Chondrocyte (in vitro differentiated cells): ENCODE measurements around the gene HILPDA. TPM values are rescaled to one million over a fixed set of nuclear protein-coding genes. Genes with fewer than 3 reads are reported as not detected.

Experiments
- DNase-seq: peaks from one replicate; pipeline ENCODE4 v3.0.0; 2021; ENCODE audit warnings: mixed read lengths, low spot score
- H3K27ac Mint-ChIP-seq: one replicate; pipeline ENCODE4 v1.8.0; 2021; ENCODE audit warnings: mild to moderate bottlenecking, moderate library complexity, mixed read lengths; ENCODE audit not compliant: unreplicated experiment
- H3K27me3 Mint-ChIP-seq: 2 replicates; pipeline ENCODE4 v1.8.0; 2021; ENCODE audit warnings: low read depth, mixed read lengths
- H3K36me3 Mint-ChIP-seq: 2 replicates; pipeline ENCODE4 v1.8.0; 2021; ENCODE audit warnings: low read depth, mixed read lengths
- H3K4me1 Mint-ChIP-seq: 2 replicates; pipeline ENCODE4 v1.8.0; 2021; ENCODE audit warnings: low read depth, mild to moderate bottlenecking, mixed read lengths
- H3K4me3 Mint-ChIP-seq: one replicate; pipeline ENCODE4 v1.8.0; 2021; ENCODE audit warnings: mild to moderate bottlenecking, moderate library complexity, mixed read lengths; ENCODE audit not compliant: unreplicated experiment
- H3K9me3 Mint-ChIP-seq: 2 replicates; pipeline ENCODE4 v1.8.0; 2021; ENCODE audit warnings: low read depth, mixed read lengths
- total RNA-seq: library from RNA; stranded (reverse); gene quantifications from 3 replicates; pipeline ENCODE4 v1.2.1, GENCODE V29; 2021
- TF ChIP-seq, protein P1 (sequence below): fragments of 200-600 bp; sonication (generic); IDR thresholded peaks from 2 replicates; pipeline ENCODE4 v1.5.0; 2021; ENCODE audit warnings: antibody characterized with exemption, mild to moderate bottlenecking, moderate library complexity

The HILPDA gene
- total RNA-seq, 1 donor from 2014 or later = 15.8 TPM

DNA sequence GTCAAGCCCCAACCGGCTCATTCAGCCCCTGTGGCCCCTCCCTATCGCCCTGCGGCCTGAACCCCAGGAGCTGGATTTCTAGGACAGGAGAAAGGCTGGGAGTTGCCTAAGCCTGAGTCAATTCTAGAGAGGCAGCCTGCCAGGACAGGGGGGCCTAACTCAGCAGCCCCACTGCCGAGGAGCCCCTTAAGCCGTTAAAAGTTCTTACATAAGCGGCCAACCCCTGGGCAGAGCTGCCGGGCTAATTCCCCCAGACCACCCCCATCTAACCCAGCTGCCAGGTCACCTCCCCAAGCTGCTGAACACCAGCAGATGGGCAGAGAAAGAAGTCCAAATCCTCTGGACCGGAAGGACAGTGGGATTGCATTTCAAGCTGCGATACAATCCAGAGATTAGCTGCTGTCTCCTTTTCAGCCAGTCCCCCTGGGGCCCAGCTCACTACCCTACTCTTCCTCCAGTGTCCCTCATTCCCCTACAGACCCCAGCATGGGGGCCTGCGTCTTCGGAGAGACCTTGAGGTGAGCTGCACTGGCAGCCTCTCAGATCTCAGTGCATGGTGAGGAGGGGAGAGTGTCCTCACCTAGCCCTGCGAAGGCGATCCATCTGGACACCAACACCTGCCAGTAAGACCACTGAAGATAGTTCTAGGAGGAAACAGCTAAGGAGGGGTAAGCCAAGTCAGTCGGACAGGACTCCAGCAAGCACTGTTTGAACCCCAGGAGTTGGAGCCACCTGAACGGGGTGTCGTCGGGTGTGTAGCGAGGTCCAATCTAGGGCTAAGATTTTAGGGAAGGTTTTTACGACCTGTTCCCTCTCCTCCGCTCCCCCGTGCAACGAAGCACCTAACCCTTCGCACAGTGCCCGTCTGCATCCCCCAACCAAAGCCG is 46.7 kb upstream of the HILPDA start:
- H3K27me3 Mint-ChIP-seq = peaks cover 10% of the 10 kb centered on the region
- peak; percentile 78 for DNase-seq
- H3K36me3 Mint-ChIP-seq = peaks cover 3% of the 10 kb centered on the region
- H3K4me1 Mint-ChIP-seq = peaks cover 34% of the 10 kb centered on the region
- H3K27ac Mint-ChIP-seq = peak overlapping the region; percentile 49
- H3K9me3 Mint-ChIP-seq = no peaks in the 10 kb centered on the region
- peak overlapping the region; percentile 79 for H3K4me3 Mint-ChIP-seq
- TF ChIP-seq, protein P1, sequence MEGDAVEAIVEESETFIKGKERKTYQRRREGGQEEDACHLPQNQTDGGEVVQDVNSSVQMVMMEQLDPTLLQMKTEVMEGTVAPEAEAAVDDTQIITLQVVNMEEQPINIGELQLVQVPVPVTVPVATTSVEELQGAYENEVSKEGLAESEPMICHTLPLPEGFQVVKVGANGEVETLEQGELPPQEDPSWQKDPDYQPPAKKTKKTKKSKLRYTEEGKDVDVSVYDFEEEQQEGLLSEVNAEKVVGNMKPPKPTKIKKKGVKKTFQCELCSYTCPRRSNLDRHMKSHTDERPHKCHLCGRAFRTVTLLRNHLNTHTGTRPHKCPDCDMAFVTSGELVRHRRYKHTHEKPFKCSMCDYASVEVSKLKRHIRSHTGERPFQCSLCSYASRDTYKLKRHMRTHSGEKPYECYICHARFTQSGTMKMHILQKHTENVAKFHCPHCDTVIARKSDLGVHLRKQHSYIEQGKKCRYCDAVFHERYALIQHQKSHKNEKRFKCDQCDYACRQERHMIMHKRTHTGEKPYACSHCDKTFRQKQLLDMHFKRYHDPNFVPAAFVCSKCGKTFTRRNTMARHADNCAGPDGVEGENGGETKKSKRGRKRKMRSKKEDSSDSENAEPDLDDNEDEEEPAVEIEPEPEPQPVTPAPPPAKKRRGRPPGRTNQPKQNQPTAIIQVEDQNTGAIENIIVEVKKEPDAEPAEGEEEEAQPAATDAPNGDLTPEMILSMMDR = no peak

DNA sequence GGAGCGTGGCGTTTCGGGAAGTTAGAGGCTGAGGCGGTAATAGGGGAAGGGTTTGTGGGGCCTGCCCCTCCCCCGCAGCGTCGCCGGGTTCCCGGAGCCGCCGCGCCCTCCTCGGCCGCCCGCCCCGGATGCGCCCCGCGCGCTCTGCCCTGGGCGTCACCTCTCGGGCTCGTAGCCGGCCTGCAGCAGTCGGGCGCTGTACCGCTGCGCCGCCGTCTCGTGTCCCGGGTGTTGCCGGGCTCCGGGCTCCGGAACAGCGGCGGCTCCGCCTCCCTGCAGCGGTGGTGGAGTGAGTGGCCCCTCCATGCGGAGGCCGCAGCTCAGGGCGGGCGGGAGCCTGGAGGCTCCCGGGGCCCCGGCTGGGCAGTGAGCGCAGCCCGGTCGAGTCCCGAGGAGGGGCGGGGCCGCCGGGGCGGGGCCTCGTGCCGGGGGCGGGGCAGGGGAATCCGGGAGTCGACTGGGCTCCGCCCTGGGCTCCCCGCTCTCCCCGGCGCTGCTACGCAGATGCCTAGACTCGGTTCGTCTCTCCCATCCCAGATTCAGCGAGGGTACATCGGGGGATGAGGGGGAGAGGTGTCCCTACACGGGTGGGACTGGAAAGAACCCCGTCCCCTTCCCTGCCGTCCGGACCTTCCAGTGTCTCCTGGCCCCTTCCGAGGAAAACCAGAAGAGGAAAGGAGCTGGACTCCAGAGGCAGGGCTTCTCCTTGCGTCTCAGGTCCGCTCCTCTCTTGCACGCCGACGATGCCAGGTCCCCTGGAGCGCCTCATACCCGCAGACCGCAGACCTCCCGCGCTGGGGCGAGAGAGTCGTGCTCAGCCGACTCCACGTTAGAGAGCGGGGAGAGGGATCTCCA is 45.9 kb upstream of the HILPDA start, which contains the start of gene IMPDH1:
Gene IMPDH1, minus strand, starts transcription at position 387 of the 855 bp plus-strand sequence. Its CDS starts 81 bp downstream, at position 306.
- no peaks in the 10 kb centered on the region for H3K9me3 Mint-ChIP-seq
- peak within 1 kb of the TSS; percentile 89 for H3K27ac Mint-ChIP-seq
- TF ChIP-seq, protein P1 = no peak
- peak within 1 kb of the TSS; percentile 86 for H3K4me3 Mint-ChIP-seq
- H3K36me3 Mint-ChIP-seq = peaks cover 3% of the 10 kb centered on the region
- peaks cover 11% of the 10 kb centered on the region for H3K27me3 Mint-ChIP-seq
- peaks cover 25% of the 10 kb centered on the region for H3K4me1 Mint-ChIP-seq
- peak; percentile 91 for DNase-seq

DNA sequence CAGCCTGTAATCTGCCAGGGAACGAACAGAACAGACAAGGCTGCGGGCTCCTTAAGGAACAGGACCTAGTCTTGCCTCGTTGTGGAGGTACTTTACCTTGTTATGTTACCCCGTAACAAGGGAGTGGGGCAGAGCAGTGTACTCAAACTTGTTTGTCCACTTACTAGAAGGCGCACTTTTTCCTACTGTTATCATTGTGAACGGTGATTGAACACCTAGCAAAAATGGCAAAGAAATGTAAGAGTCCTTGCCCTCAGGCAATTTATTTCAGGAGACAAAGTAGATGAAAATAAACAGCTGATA is 45.3 kb upstream of the HILPDA start:
- peaks cover 3% of the 10 kb centered on the region for H3K36me3 Mint-ChIP-seq
- DNase-seq = no peak
- H3K9me3 Mint-ChIP-seq = no peaks in the 10 kb centered on the region
- H3K4me3 Mint-ChIP-seq = peak overlapping the region; percentile 86
- H3K4me1 Mint-ChIP-seq = peaks cover 22% of the 10 kb centered on the region
- TF ChIP-seq, protein P1 = no peak
- peak overlapping the region; percentile 89 for H3K27ac Mint-ChIP-seq
- peaks cover 11% of the 10 kb centered on the region for H3K27me3 Mint-ChIP-seq

DNA sequence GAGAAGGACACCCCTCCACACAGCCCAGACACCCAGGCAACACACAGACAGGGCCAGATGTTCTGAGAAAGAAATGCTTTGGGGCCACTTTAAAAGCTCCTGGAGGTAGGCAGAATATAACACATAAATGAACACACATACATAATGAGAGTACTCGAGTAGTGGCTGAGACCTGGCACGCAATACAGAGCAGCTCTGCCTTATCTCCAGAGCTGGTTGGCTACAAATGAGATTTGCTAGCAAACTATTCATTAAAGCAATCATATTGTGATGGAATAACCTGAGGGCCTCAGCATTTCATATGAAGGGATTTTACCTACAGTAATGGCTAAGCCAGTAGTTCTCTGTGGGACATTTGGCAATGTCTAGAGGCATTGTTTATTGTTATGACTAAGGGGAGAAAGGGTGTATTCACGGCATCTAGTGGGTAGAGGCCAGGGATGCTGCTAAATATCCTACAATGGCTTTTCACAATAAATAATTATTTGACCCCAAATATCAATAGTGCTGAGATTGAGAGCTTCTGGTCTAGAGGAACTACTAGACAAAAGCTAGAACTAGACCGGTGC is 40.4 kb upstream of the HILPDA start:
- TF ChIP-seq, protein P1 = no peak
- Mint-ChIP-seq H3K27ac (no peak overlapping the region), H3K9me3 (no peaks in the 10 kb centered on the region), H3K4me3 (no peak overlapping the region), H3K36me3 (peaks cover 3% of the 10 kb centered on the region), H3K4me1 (peaks cover 2% of the 10 kb centered on the region), H3K27me3 (peaks cover 18% of the 10 kb centered on the region)
- DNase-seq = no peak

DNA sequence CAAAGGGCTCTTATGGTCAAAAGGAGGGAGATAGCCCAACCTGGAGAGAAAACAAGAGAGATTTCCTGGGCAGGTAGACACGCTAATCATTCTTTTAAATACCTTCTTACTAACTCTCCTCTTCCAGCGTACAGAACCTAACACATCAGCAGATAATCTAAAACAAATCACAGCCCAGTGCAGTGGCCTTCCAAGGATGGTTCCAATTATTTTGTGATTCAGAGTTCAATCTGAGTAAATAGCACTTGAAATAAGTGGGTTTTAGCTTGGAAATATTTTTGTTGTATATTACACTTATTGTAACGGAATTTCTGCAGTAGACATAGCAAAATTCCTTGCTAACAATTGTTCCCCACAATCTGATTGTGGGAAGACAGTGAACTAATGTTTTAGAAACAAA is 38.6 kb upstream of the HILPDA start:
- TF ChIP-seq, protein P1 = no peak
- Mint-ChIP-seq H3K36me3 (peaks cover 3% of the 10 kb centered on the region), H3K27ac (no peak overlapping the region), H3K27me3 (peaks cover 16% of the 10 kb centered on the region), H3K4me1 (peaks cover 4% of the 10 kb centered on the region), H3K4me3 (no peak overlapping the region), H3K9me3 (no peaks in the 10 kb centered on the region)
- DNase-seq = no peak
